Bone marrow (tissue), 2 donors: ENCODE data around the gene RICTOR.

Experiments used
- DNase-seq, 2 donors: peaks; one replicate each; lab custom pipeline; 2025; lab: John Stamatoyannopoulos, UW

The RICTOR gene

GRCh38 chr5:39100301-39100850 lies 26.2 kb upstream of the RICTOR start:
- DNase-seq: no peak

- DNase-seq: no peak
Measured at GRCh38 chr5:39099831-39100230, 25.6 kb upstream of the RICTOR start.

- DNase-seq: no peak
Measured at GRCh38 chr5:39093352-39093751, 19.2 kb upstream of the RICTOR start.

- DNase-seq: no peak
Measured at GRCh38 chr5:39092581-39093351, 18.6 kb upstream of the RICTOR start.

GRCh38 chr5:39091940-39092580 lies 17.9 kb upstream of the RICTOR start:
- DNase-seq: no peak

- DNase-seq: no peak
Measured at GRCh38 chr5:39083968-39084367, 9.8 kb upstream of the RICTOR start.

- DNase-seq: no peak
Measured at GRCh38 chr5:39082995-39083394, 8.8 kb upstream of the RICTOR start.

GRCh38 chr5:39080597-39081204 lies 6.5 kb upstream of the RICTOR start:
- no peak for DNase-seq

GRCh38 chr5:39080168-39080567 lies 6.0 kb upstream of the RICTOR start:
- DNase-seq: no peak

- no peak for DNase-seq
Measured at GRCh38 chr5:39079147-39079546, 4.9 kb upstream of the RICTOR start.

GRCh38 chr5:39076757-39077728 lies 2.8 kb upstream of the RICTOR start:
- peak in 1 of 2 donors; percentile 98 for DNase-seq

GRCh38 chr5:39076101-39076756 lies 2.0 kb upstream of the RICTOR start:
- DNase-seq: no peak

GRCh38 chr5:39073767-39074016 lies 507 bp downstream of the RICTOR start:
- DNase-seq: no peak

- DNase-seq: peak; percentile 57 to 61
Measured at GRCh38 chr5:39072925-39073766, 1.1 kb downstream of the RICTOR start.

GRCh38 chr5:39068099-39068498 lies 6.1 kb downstream of the RICTOR start:
- DNase-seq: no peak

GRCh38 chr5:39064450-39064849 lies 9.7 kb downstream of the RICTOR start:
- DNase-seq: no peak

- no peak for DNase-seq
Measured at GRCh38 chr5:39063037-39063436, 11.2 kb downstream of the RICTOR start.

- DNase-seq: no peak
Measured at GRCh38 chr5:39062530-39062929, 11.7 kb downstream of the RICTOR start.

GRCh38 chr5:39062104-39062503 lies 12.1 kb downstream of the RICTOR start:
- DNase-seq: no peak

- DNase-seq: no peak
Measured at GRCh38 chr5:39059064-39059463, 15.1 kb downstream of the RICTOR start.
